Measurements from ENCODE around the gene ATAD5. TPM values are rescaled to one million over a fixed set of nuclear protein-coding genes. Genes with fewer than 3 reads are reported as not detected.

Gene ATAD5
- total RNA-seq, 4 donors from 2014 or later: 2.5 to 6.7 (median 3.3) TPM

GRCh38 chr17:30794372-30794771 is 37.4 kb upstream of the ATAD5 start:
- Histone ChIP-seq H3K4me3 (no peak overlapping the region), H3K4me1 (no peaks in the 10 kb centered on the region), H3K27me3 (no peaks in the 10 kb centered on the region), H3K36me3 (peaks cover 7 to 99% (median 33%) of the 10 kb centered on the region in 3 donors), H3K9me3 (no peaks in the 10 kb centered on the region), H3K27ac (no peak overlapping the region)
- no peak for DNase-seq
- no peak for TF ChIP-seq CTCF (IDR thresholded peaks at IDR 0.05)
- TF ChIP-seq POLR2A (IDR thresholded peaks at IDR 0.05): no peak
- intact Hi-C loops (cut with DNase I): no loop called here
- 68 to 69% methylated on average over 5 of the region's 5 CpGs for WGBS, 2 donors

- WGBS, 2 donors: 75 to 82% methylated on average over 4 of the region's 4 CpGs
- H3K27ac ChIP-seq: no peak overlapping the region
- no peaks in the 10 kb centered on the region for H3K9me3 ChIP-seq
- no peaks in the 10 kb centered on the region for H3K4me1 ChIP-seq
- intact Hi-C loops (cut with DNase I): no loop called here
- H3K27me3 ChIP-seq: no peaks in the 10 kb centered on the region
- TF ChIP-seq CTCF (IDR thresholded peaks at IDR 0.05) (no peak), POLR2A (IDR thresholded peaks at IDR 0.05) (no peak)
- peaks cover 7 to 100% (median 28%) of the 10 kb centered on the region in 3 donors for H3K36me3 ChIP-seq
- H3K4me3 ChIP-seq: no peak overlapping the region
- no peak for DNase-seq
Observed at GRCh38 chr17:30796016-30796415, 35.8 kb upstream of the ATAD5 start.

GRCh38 chr17:30801671-30802070 is 30.1 kb upstream of the ATAD5 start:
- Histone ChIP-seq H3K9me3 (no peaks in the 10 kb centered on the region), H3K4me3 (no peak overlapping the region), H3K27ac (no peak overlapping the region), H3K27me3 (no peaks in the 10 kb centered on the region), H3K36me3 (peaks cover 4 to 73% (median 20%) of the 10 kb centered on the region in 3 donors), H3K4me1 (no peaks in the 10 kb centered on the region)
- 100% methylated on average over 1 of the region's 1 CpG for WGBS, 2 donors
- TF ChIP-seq POLR2A (IDR thresholded peaks at IDR 0.05): no peak
- no peak for TF ChIP-seq CTCF (IDR thresholded peaks at IDR 0.05)
- DNase-seq: no peak
- intact Hi-C loops (cut with DNase I): no loop called here

GRCh38 chr17:30805944-30806456 is 25.8 kb upstream of the ATAD5 start:
- TF ChIP-seq CTCF (IDR thresholded peaks at IDR 0.05): peak in 2 of 6 experiments; percentile 13 to 30
- TF ChIP-seq POLR2A (IDR thresholded peaks at IDR 0.05): no peak
- H3K9me3 ChIP-seq: no peaks in the 10 kb centered on the region
- no peak overlapping the region for H3K27ac ChIP-seq
- peaks cover 0 to 47% (median 13%) of the 10 kb centered on the region in 3 donors for H3K36me3 ChIP-seq
- H3K4me3 ChIP-seq: no peak overlapping the region
- intact Hi-C loops (cut with DNase I): no loop called here
- H3K27me3 ChIP-seq: no peaks in the 10 kb centered on the region
- no peak for DNase-seq
- H3K4me1 ChIP-seq: peaks cover 0 to 12% (median 3%) of the 10 kb centered on the region in 3 donors
- WGBS, 2 donors: 57 to 73% methylated on average over 2 of the region's 2 CpGs

- intact Hi-C loops (cut with DNase I): no loop called here
- no peaks in the 10 kb centered on the region for H3K27me3 ChIP-seq
- no peak overlapping the region for H3K4me3 ChIP-seq
- H3K27ac ChIP-seq: no peak overlapping the region
- H3K4me1 ChIP-seq: peaks cover 0 to 24% (median 3%) of the 10 kb centered on the region in 3 donors
- DNase-seq: no peak
- H3K36me3 ChIP-seq: peaks cover 0 to 33% (median 4%) of the 10 kb centered on the region in 3 donors
- WGBS, 2 donors: 68 to 87% methylated on average over 1 of the region's 1 CpG
- TF ChIP-seq POLR2A (IDR thresholded peaks at IDR 0.05): no peak
- TF ChIP-seq CTCF (IDR thresholded peaks at IDR 0.05): no peak
- no peaks in the 10 kb centered on the region for H3K9me3 ChIP-seq
Observed at GRCh38 chr17:30807896-30808295, 23.9 kb upstream of the ATAD5 start.
